ENCODE measurements around the gene ZCCHC7. TPM values are rescaled to one million over a fixed set of nuclear protein-coding genes. Genes with fewer than 3 reads are reported as not detected.

ZCCHC7 gene
- total and polyA plus RNA-seq, 2 experiments from 2014 or later, result 29.8 to 38.8 TPM

- Mint-ChIP-seq H3K9me3 (no peaks in the 10 kb centered on the region), H3K36me3 (ENCODE audit: low read depth) (peaks cover 12% of the 10 kb centered on the region), H3K4me3 (0 out of 3 replicates have a peak overlapping the region, but pooled peaks have one; percentile 0), H3K27me3 (ENCODE audit: insufficient read depth, low read depth, poor library complexity) (no peaks in the 10 kb centered on the region), H3K27ac (no peak overlapping the region), H3K4me1 (peaks cover 22% of the 10 kb centered on the region)
- H3K79me2 ChIP-seq (replicated peaks; ENCODE audit: insufficient read depth), result peaks cover 17% of the 10 kb centered on the region; the same call in 1 of the 2 replicates
- H3K4me2 ChIP-seq, result peak overlapping the region; percentile 30; the same call in 1 of the 2 replicates
- no peak overlapping the region for H2AFZ ChIP-seq
- no peak for TF ChIP-seq ETS1 (IDR thresholded peaks at IDR 0.05)
- TF ChIP-seq EZH2phosphoT487 (IDR thresholded peaks at IDR 0.05; ENCODE audit: unreplicated experiment), result no peak
- TF ChIP-seq JUNB (IDR thresholded peaks at IDR 0.05; ENCODE audit: unreplicated experiment), result no peak
- no peak overlapping the region for H3K4me3 ChIP-seq
- no peak overlapping the region for H3K27ac ChIP-seq (ENCODE audit: low read depth)
- peaks cover 25% of the 10 kb centered on the region; the same call in 1 of the 2 replicates for H3K4me1 ChIP-seq (ENCODE audit: insufficient read depth)
- H3K27me3 ChIP-seq (ENCODE audit: insufficient read depth), result no peaks in the 10 kb centered on the region
- no peaks in the 10 kb centered on the region; the same call in 1 of the 2 replicates for H4K20me1 ChIP-seq (replicated peaks; ENCODE audit: insufficient read depth)
- no peaks in the 10 kb centered on the region for H3F3A ChIP-seq (replicated peaks; ENCODE audit: low read depth)
- DNase-seq (ENCODE audit: low spot score) (peak; percentile 26), ATAC-seq (peak; percentile 69)
- no peaks in the 10 kb centered on the region for H3K9me2 ChIP-seq (ENCODE audit: insufficient read depth)
- no peaks in the 10 kb centered on the region for H3K36me3 ChIP-seq (ENCODE audit: insufficient read depth)
Measured at GRCh38 chr9:37149666-37150308, 29.4 kb downstream of the ZCCHC7 start.

GRCh38 chr9:37150415-37150814 is 30.0 kb downstream of the ZCCHC7 start:
- Histone ChIP-seq H3K27me3 (ENCODE audit: insufficient read depth) (no peaks in the 10 kb centered on the region), H3K4me3 (no peak overlapping the region), H3K27ac (ENCODE audit: low read depth) (no peak overlapping the region), H4K20me1 (replicated peaks; ENCODE audit: insufficient read depth) (no peaks in the 10 kb centered on the region; the same call in 1 of the 2 replicates), H3K9me2 (ENCODE audit: insufficient read depth) (no peaks in the 10 kb centered on the region), H3K79me2 (replicated peaks; ENCODE audit: insufficient read depth) (peaks cover 17% of the 10 kb centered on the region; the same call in 1 of the 2 replicates), H2AFZ (no peak overlapping the region), H3K4me1 (ENCODE audit: insufficient read depth) (peaks cover 23% of the 10 kb centered on the region; the same call in 1 of the 2 replicates), H3K36me3 (ENCODE audit: insufficient read depth) (no peaks in the 10 kb centered on the region), H3F3A (replicated peaks; ENCODE audit: low read depth) (no peaks in the 10 kb centered on the region), H3K4me2 (no peak overlapping the region)
- DNase-seq (ENCODE audit: low spot score) (no peak), ATAC-seq (no peak)
- Mint-ChIP-seq H3K27me3 (ENCODE audit: insufficient read depth, low read depth, poor library complexity) (no peaks in the 10 kb centered on the region), H3K4me3 (no peak overlapping the region), H3K27ac (no peak overlapping the region), H3K4me1 (peaks cover 20% of the 10 kb centered on the region), H3K9me3 (no peaks in the 10 kb centered on the region), H3K36me3 (ENCODE audit: low read depth) (peaks cover 12% of the 10 kb centered on the region)
- TF ChIP-seq ETS1 (IDR thresholded peaks at IDR 0.05) (no peak), ZNF331 (CRISPR knock-in tag; IDR thresholded peaks at IDR 0.05; ENCODE audit: low read depth) (no peak), CTCF (conservative IDR thresholded peaks at IDR 0.05; ENCODE audit: low read depth in 2 of 2) (no peak), POLR2AphosphoS5 (IDR thresholded peaks at IDR 0.05; ENCODE audit: low read depth) (no peak), JUNB (IDR thresholded peaks at IDR 0.05; ENCODE audit: unreplicated experiment) (no peak), ZNF114 (CRISPR knock-in tag; IDR thresholded peaks at IDR 0.05) (no peak), ZNF462 (CRISPR knock-in tag; IDR thresholded peaks at IDR 0.05) (no peak), NANOG (IDR thresholded peaks at IDR 0.05; ENCODE audit: borderline replicate concordance) (no peak), STAT1 (IDR thresholded peaks at IDR 0.05; ENCODE audit: unreplicated experiment) (no peak), EZH2phosphoT487 (IDR thresholded peaks at IDR 0.05; ENCODE audit: unreplicated experiment) (no peak)
